ENCODE measurements around the gene PGM3.

The PGM3 gene

DNA sequence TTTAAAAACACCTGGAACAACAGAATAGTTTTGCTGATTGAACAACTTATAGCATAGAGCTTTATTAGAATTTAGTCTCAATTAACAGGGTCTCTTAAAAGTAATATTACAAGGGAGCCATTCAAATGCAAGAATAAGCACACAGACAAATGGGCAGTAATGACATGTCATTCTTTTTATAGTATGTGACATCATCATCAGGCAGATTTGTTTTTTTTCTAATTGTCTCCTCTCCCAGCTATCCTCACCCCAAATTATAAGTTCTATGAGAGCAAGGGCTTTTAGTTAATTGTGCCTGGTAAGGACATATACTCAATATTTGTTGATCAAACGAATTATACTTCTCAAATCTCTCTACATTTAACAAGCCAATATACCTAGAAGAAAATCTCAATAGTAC, 11.0 kb downstream of the PGM3 start:
- DNase-seq = no peak

DNA sequence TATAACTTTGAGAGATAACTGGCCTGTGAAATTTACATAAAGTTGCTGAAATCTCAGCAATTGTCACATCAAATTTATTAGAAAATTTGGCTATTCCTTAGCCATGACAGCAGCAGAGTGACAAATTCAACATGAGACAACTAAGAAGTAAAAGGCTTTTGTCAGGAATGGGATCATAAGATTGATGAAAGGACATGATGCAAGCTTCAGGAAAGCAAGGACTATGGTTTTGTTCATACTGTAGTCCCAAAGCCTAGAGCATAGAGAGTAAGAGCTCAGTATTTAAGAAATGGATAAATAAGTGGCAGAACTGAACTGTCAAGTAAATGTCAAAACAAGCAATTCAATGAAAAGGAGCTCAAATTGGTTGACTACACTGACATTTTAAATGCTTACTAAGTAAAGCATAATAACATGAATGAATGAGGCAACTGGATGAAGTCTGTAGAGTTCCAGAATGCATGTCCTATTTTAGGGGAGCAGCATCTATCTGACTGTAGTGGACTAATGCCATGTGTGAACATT, 12.6 kb downstream of the PGM3 start:
- no peak for DNase-seq

DNA sequence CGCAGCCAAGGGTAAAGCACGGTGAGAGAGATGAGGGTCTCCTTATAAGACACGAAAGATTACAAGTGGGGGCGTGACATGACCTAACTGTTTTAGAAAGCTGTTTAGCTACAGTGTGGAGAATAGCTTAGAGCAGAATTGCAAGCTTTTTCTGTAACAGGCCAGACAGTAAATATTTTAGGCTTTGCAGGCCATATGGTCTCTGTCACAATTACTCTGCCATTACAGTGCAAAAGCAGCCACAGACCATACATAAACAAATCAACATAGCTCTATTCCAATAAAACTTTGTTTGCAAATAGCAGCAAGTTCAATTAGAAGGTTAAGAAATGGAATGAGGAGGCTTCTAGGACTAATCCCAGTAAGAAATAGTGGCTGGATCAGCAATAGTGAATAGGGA, 16.8 kb downstream of the PGM3 start:
- DNase-seq = no peak

DNA sequence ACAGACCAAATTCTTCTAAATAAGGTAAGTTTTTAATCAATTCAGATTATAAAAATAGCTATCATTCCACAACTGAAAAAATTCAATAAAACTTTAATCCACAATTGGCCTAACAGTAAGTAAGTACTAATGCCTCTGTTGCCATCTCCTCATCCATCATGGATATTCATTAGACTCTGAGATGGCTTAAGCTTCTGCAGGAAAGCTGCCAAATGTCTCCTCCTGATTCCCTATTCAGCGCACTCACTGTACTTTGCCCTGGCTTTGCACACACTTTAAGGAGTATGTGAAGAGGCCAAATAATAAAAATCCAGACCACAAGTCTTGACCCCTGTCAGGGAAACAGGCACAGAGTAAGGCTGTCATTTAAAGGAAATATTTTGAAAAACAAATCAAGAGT, 23.6 kb downstream of the PGM3 start:
- DNase-seq = no peak

DNA sequence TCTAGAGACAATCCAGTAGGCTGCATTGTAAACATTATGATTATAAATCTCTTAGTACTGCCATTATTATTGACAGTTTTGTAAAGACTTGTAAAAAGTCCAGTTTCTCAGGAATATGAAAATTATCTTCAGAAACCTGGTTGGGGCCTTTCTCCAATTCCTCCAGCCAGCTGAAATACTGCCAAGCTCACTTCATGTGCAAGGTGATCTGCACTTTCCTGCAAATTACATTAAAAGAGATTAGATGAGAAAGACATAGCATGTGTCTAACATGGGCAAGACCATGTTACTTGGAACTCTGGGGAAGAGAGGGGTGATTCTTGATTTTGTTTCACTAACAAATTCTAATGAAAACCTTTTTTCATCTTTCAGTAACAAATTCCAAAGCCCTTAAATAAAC, 24.0 kb downstream of the PGM3 start:
- no peak for DNase-seq

DNA sequence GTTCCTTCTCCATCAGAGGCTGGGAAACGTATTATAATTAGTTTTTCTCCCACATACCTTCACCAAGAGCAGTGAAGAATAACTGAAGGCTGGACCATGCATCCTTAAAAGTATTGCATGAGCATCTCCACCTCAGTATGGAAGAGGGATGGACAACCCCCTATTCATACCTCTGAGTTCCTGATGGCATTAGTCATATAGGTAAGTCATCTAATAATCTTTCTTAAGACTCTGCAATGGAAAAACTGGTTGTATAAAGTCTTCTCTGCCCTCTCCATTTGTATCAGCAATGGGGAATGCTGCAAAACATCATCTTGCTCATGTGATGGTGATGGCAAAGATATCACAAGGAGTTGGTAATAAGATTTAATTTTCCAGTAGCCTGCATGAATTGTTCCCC, 24.5 kb downstream of the PGM3 start:
- no peak for DNase-seq

DNA sequence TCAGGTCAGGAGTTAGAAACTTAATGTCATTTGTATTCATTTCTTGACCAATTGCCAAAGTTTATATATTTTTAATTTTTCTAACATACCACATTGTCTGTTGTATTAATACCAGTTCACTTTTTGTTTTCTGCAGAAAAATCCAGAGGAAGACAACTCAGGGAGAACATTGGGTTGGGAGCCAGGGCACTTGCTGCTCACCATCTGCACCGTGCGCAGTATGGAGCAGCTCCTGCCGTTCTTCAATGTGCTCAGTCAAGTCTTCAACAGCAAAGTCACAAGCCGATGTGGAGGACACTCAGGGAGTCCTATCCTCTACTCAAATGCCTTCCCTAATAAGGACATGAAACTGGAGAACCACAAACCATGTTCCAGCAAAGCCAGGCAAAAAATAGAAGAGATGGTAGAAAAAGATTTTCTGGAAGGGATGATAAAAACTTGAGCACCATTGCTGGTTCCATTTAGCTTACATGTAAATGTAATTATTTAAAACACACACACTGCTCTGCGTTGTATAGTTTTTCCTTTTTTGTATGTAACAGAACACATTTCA, 25.3 kb downstream of the PGM3 start:
- DNase-seq = no peak

DNA sequence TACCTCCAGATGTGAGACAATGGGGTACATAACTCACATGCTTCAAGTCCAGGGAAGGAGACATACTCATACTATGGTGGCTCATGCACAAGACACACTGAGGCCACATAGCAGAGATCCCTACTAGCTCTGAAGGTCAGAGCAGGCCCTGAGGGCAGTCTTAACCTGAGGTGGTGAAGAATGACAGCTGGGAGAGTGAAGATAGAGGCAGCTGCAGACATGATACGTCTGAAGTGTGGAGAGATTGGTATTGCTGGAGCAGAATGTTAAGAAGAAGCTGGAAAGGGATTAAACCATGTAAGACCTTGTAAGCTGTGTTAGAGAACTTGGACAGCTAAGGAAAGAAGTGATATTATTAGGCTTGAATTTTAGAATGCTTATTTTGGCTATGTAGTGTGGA, 32.9 kb downstream of the PGM3 start:
- no peak for DNase-seq

DNA sequence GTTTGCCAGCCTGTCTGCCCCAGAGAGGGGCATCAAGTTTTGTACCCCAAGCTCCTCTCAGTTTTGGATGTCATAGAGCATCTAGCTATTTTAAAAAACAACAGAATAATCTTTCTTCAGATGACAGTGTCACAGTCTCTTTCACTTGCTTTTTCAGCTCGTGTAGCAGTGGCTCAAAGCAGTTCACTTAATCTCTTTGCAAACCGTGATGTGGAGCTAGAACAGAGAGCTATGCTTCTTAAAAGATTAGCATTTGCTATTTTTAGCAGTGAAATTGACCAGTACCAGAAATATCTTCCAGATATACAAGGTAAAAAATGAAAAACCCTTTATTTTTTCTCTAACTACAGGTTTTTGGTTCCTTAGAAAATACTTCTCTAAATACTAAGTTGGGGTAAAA, 37.3 kb downstream of the PGM3 start:
- no peak for DNase-seq

DNA sequence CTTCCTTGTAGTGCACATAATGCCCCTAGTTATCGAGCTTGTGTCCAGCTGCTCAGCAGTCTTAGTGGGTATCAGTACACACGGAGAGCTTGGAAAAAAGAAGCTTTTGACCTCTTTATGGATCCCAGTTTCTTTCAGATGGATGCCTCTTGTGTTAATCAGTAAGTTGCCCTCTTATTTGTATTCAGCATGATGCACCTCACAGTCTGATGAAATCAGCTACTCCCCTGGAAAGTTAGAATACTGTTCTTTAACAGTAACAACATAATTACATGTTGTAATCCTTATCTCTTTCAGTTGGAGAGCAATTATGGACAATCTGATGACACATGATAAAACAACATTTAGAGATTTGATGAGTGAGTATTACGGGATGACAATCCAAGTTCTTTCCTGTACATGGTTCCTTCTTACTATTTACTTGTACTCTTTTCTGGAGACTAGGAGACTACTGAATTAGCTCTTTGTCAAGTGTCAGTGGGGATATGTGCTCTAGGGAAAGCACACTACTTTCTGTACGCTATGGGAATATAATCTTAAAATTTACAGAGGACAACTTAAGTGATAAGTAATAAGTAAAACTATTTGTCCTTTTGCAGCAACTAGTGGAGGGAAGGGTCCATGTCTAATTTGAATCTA, 39.1 kb downstream of the PGM3 start:
- DNase-seq = no peak

DNA sequence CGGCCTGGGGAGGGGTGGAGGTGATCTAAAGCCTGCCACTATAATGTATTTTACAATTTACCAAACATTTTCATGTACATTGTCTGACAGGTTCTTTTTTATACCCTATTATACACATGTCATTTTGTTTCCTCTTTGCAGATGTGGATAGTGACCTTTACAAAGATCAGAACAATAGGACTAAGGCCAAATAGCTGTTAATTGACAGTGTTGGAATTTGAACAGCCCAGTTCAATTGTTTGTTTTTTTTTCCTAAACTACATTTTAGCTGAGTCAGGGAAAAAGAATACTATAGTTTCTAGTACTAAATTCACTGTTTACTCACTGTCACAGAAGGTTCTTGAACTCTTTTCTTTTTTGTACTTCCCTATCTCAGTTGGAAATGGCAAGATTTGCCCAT, 40.2 kb downstream of the PGM3 start:
- no peak for DNase-seq

DNA sequence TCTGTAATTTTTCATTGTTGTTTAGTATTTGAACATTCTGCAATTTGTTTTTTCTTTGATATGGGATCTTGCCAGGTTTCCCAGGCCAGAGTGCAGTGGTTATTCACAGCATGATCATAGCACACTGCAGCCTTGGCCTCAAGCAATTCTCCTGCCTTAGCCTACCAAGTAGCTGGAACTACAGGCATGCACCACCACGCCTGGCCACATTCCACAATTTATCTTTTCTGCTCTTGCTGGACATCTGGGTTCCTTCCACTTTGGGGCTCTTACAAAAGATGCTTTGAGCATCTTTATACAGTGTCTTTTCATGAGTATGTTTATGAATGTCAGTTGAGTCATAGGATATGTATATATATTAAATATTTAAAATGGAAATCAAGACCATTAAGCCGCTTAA, 42.0 kb downstream of the PGM3 start:
- DNase-seq = no peak

DNA sequence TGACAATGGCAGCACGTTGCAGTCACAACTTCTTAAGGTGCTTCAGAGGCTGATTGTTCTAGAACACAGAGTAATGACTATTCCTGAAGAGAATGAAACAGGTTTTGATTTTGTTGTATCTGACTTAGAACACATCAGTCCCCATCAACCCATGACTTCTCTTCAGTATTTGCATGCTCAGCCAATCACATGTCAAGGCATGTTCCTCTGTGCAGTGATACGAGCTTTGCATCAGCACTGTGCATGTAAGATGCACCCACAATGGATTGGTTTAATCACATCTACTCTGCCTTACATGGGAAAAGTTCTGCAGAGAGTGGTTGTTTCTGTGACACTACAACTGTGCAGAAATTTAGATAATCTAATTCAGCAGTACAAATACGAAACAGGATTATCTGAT, 54.3 kb downstream of the PGM3 start:
- DNase-seq = no peak

DNA sequence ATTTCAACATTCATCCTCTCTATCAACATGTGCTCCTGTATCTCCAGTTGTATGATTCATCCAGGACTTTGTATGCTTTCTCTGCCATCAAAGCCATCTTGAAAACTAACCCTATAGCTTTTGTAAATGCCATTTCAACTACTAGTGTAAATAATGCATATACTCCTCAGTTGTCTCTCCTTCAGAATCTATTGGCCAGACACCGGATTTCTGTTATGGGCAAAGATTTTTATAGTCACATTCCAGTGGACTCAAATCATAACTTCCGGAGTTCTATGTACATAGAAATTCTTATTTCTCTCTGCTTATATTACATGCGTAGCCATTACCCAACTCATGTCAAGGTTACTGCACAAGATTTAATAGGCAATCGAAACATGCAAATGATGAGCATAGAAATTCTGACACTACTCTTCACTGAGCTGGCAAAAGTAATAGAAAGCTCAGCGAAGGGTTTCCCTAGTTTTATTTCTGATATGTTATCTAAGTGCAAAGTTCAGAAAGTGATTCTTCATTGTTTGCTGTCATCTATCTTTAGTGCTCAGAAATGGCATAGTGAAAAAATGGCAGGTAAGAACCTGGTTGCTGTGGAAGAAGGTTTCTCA, 54.8 kb downstream of the PGM3 start:
- no peak for DNase-seq

DNA sequence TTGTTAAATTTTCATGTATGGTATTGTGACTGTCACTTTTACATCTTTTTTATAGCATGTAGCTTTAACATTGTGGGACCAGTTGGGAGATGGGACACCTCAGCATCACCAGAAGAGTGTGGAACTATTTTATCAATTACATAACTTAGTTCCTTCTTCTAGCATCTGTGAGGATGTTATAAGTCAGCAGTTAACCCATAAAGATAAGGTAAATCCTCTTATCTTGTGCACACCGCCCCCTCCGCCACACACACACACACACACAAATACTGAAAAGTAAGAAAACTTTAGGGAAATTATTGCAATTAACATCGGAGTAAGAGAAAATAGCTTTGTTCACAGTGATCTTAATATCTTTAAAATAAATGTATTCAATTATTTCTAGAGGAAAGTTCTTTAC, 60.9 kb downstream of the PGM3 start:
- DNase-seq = no peak

DNA sequence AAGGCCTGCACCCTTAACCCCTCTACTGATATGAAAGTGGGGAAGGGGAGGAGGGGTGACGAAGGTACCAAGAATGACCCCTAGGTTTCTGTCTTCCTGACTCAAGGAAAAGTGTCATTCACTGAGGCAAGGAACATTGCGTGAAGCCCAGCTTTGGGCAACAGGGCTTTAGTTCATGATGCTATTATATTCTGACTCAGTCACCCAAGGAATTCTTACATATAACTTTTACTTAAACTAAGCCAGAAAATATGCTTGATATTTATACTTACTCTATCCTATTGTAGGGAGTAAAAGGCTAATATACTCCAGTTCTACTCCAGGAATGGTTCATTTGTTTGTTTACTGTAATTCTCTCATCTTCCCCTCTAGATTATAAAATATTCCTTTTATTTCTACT, 65.1 kb downstream of the PGM3 start:
- no peak for DNase-seq

DNA sequence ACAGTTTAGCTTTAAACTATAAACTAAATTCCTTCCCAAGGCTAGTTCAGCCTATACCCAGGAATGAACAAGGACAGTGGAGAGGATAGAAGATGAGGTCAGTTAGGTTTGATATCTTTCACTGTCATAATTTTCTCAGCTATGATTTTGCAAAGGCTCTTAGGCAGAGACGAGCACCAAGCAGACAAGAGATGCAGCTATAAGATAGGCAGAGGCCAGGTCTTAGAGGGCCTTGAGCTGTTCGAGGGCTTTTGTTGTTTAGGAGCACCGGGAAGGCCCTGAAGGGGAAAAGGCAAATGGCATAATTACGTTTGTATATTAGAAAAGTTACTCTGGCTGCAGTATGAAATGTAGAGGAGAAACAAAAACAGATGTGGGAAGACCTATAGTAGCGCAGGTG, 65.8 kb downstream of the PGM3 start:
- DNase-seq = no peak

DNA sequence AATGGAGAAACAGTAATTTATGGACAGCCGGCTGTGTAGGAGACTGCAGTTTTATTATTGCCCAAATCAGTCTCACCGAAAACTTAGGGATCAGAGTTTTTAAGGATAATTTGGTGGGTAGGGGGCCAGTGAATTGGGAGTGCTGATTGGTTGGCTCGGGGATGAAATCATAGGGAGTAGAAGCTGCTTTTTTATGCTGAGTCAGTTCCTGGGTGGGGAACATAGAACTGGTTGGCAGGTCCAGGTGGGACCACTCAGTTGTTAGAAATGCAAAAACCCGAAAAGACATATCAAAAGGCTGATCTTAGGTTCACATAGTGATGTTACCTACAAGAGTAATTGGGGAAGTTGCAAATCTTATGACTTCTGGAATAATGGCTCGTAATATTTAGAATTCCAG, 66.3 kb downstream of the PGM3 start:
- DNase-seq = no peak

DNA sequence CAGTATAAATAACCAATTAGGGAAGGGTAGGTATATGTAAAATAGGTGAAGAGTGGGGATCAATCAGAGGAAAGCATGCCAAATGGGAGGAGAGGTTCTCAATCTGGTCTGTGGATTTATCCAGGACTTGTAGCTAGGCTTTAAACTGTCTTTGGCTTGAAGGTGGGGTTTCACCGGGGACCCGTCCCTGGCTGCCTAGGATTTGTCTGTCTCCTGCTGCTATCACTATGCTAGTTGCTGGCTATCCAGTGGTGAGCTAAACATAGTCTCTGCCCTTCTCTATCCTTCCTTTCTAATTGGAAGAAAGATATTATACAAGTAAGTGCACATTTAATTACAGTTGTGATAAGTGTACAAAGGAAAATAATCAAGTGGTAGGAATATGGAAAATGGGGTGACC, 66.8 kb downstream of the PGM3 start:
- DNase-seq = no peak

DNA sequence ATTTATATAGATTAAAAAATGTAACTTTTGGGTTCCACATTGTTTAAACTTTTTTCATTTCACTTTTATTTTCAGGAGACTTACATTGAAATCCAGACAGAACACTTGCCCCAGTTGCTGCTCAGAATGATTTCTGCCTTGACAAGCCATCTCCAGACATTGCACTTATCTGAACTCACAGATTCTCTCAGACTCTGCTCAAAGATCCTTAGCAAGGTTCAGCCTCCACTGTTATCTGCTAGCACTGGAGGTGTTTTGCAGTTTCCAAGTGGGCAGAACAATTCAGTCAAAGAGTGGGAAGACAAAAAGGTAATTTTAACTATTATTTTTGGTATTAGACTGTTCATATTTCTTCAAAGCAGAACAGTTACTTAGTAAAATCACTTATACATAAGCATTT, 67.6 kb downstream of the PGM3 start:
- no peak for DNase-seq

DNA sequence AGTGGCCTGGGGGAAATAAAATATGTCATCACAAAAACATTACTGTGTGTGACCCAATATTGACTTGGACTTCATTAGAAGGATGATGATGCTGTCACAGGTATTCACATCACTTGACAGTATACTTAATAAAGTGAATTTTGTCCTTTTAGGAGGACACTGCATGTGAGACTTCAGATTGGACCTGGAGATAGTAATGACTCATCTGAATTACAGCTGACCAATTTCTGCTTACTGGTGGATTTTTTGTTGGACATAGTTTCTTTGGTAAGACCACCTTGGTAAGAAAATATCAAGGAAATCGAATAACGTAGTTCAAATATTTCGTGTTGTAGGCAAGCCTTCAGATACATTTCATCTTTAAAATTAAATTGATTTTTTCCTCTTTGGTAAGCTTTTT, 68.5 kb downstream of the PGM3 start:
- no peak for DNase-seq

DNA sequence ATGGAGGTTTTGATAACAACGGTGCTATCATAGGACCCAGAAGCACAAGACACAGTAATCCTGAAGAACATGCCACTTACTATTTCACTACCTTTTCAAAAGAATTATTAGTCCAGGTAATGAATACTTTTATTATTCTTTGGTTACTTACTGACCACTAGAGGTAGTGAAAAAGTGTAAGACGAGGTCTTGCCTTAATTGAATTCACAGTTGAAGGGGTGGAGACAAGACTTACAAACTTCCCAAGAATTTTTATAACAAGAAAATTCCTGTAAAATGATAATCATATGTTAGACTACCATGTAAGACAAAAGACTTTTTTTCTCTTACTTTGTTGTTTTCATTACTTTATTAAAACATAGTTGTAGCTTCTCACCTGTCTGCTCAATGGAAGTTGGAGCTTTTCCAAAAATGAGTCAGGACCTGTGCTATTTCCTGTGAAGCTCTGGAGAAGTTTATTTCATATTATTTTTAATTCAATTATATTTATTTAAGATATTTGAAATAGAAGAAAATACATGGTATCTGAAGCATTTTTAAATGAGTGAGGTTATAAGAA, 73.2 kb downstream of the PGM3 start:
- DNase-seq = no peak

DNA sequence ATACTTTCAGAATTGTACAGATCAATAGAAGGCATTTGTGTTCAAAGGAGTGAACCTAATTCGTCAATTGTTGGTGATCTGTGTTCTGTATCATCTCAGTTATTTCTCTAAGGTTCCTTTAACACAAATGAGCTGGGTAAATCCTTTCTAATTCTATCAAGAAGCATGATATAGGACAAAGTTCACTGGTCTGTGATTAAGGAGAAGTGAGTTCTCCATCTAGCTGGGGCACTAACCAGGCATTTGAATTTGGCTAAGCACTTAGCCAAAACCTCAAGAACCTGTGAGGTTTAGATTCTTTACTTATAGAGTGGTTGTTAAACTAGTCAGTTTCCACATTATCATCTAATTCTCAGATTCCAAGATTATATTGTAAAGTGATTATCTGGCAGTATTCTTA, 75.3 kb downstream of the PGM3 start:
- no peak for DNase-seq
